ENCODE measurements around the gene RAB15. TPM values are rescaled to one million over a fixed set of nuclear protein-coding genes. Genes with fewer than 3 reads are reported as not detected.

Gene RAB15
- total RNA-seq, 4 donors from 2014 or later, result 9.6 to 17.0 (median 15.1) TPM

GRCh38 chr14:64995291-64995690 is 23.2 kb upstream of the RAB15 start:
- Histone ChIP-seq H3K4me1 (peaks cover 32% of the 10 kb centered on the region), H3K4me3 (no peak overlapping the region), H3K36me3 (no peaks in the 10 kb centered on the region), H3K27me3 (no peaks in the 10 kb centered on the region), H3K27ac (no peak overlapping the region), H3K9me3 (no peaks in the 10 kb centered on the region)
- TF ChIP-seq POLR2A (IDR thresholded peaks at IDR 0.05), result no peak
- TF ChIP-seq CTCF (IDR thresholded peaks at IDR 0.05), result no peak
- no peak for TF ChIP-seq POLR2AphosphoS5 (IDR thresholded peaks at IDR 0.05)
- TF ChIP-seq EP300 (IDR thresholded peaks at IDR 0.05), result no peak
- DNase-seq (ENCODE audit: low spot score in 2 of 2), result no peak
- WGBS, result 100% methylated on average over 3 of the region's 3 CpGs

GRCh38 chr14:64994540-64994939 is 22.4 kb upstream of the RAB15 start:
- H3K4me1 ChIP-seq, result peaks cover 32% of the 10 kb centered on the region
- H3K4me3 ChIP-seq, result no peak overlapping the region
- H3K9me3 ChIP-seq, result no peaks in the 10 kb centered on the region
- no peak for DNase-seq (ENCODE audit: low spot score in 2 of 2)
- no peak for TF ChIP-seq EP300 (IDR thresholded peaks at IDR 0.05)
- no peak for TF ChIP-seq POLR2A (IDR thresholded peaks at IDR 0.05)
- TF ChIP-seq POLR2AphosphoS5 (IDR thresholded peaks at IDR 0.05), result no peak
- no peak for TF ChIP-seq CTCF (IDR thresholded peaks at IDR 0.05)
- H3K27ac ChIP-seq, result no peak overlapping the region
- no peaks in the 10 kb centered on the region for H3K27me3 ChIP-seq
- H3K36me3 ChIP-seq, result no peaks in the 10 kb centered on the region
- 86% methylated on average over 2 of the region's 2 CpGs for WGBS

- TF ChIP-seq CTCF (IDR thresholded peaks at IDR 0.05) (no peak), POLR2AphosphoS5 (IDR thresholded peaks at IDR 0.05) (no peak), EP300 (IDR thresholded peaks at IDR 0.05) (no peak), POLR2A (IDR thresholded peaks at IDR 0.05) (no peak)
- Histone ChIP-seq H3K9me3 (no peaks in the 10 kb centered on the region), H3K4me3 (no peak overlapping the region), H3K27ac (no peak overlapping the region), H3K4me1 (peaks cover 26% of the 10 kb centered on the region), H3K27me3 (no peaks in the 10 kb centered on the region), H3K36me3 (no peaks in the 10 kb centered on the region)
- 100% methylated on average over 3 of the region's 3 CpGs for WGBS
- DNase-seq (ENCODE audit: low spot score in 2 of 2), result no peak
Measured at GRCh38 chr14:64993266-64993930, 21.3 kb upstream of the RAB15 start.

GRCh38 chr14:64992328-64992885 is 20.3 kb upstream of the RAB15 start:
- no peak for TF ChIP-seq EP300 (IDR thresholded peaks at IDR 0.05)
- no peak for TF ChIP-seq POLR2A (IDR thresholded peaks at IDR 0.05)
- no peak for TF ChIP-seq POLR2AphosphoS5 (IDR thresholded peaks at IDR 0.05)
- TF ChIP-seq CTCF (IDR thresholded peaks at IDR 0.05), result no peak
- no peak for DNase-seq (ENCODE audit: low spot score in 2 of 2)
- no peaks in the 10 kb centered on the region for H3K9me3 ChIP-seq
- H3K27ac ChIP-seq, result no peak overlapping the region
- 82% methylated on average over 5 of the region's 5 CpGs for WGBS
- no peaks in the 10 kb centered on the region for H3K27me3 ChIP-seq
- H3K36me3 ChIP-seq, result no peaks in the 10 kb centered on the region
- H3K4me3 ChIP-seq, result no peak overlapping the region
- peaks cover 27% of the 10 kb centered on the region for H3K4me1 ChIP-seq

- peaks cover 31% of the 10 kb centered on the region for H3K4me1 ChIP-seq
- no peak for DNase-seq (ENCODE audit: low spot score in 2 of 2)
- H3K27me3 ChIP-seq, result no peaks in the 10 kb centered on the region
- 95% methylated on average over 4 of the region's 4 CpGs for WGBS
- TF ChIP-seq POLR2AphosphoS5 (IDR thresholded peaks at IDR 0.05), result no peak
- TF ChIP-seq POLR2A (IDR thresholded peaks at IDR 0.05), result no peak
- no peak for TF ChIP-seq CTCF (IDR thresholded peaks at IDR 0.05)
- no peak for TF ChIP-seq EP300 (IDR thresholded peaks at IDR 0.05)
- H3K27ac ChIP-seq, result no peak overlapping the region
- H3K9me3 ChIP-seq, result no peaks in the 10 kb centered on the region
- H3K4me3 ChIP-seq, result no peak overlapping the region
- no peaks in the 10 kb centered on the region for H3K36me3 ChIP-seq
Measured at GRCh38 chr14:64990939-64991338, 18.8 kb upstream of the RAB15 start.

All from suprapubic skin (tissue), 4 donors.